Hepatocyte (in vitro differentiated cells): ENCODE data around the gene SIGLEC5. TPM values are rescaled to one million over a fixed set of nuclear protein-coding genes. Genes with fewer than 3 reads are reported as not detected.

Experiments
- DNase-seq: peaks from one replicate; pipeline ENCODE4 v3.0.0-alpha.2; 2016; ENCODE audit warnings: low spot score
- H2AFZ ChIP-seq: fragments of 200-600 bp; sonication (generic); 2 replicates; pipeline ENCODE4 v1.6.0; 2016; ENCODE audit warnings: antibody characterized with exemption, mild to moderate bottlenecking
- H3K27ac ChIP-seq: fragments of 200-600 bp; sonication (generic); 2 replicates; pipeline ENCODE4 v1.5.1; 2016; ENCODE audit warnings: mild to moderate bottlenecking
- H3K27me3 ChIP-seq: fragments of 200-600 bp; sonication (generic); 2 replicates; pipeline ENCODE4 v1.6.1; 2016
- H3K36me3 ChIP-seq: fragments of 200-600 bp; sonication (generic); replicated peaks from 2 replicates; pipeline ENCODE4 v1.5.1; 2016; ENCODE audit warnings: low read depth; ENCODE audit not compliant: insufficient read depth
- H3K4me1 ChIP-seq: fragments of 200-600 bp; sonication (generic); 2 replicates; pipeline ENCODE4 v1.5.1; 2016; ENCODE audit warnings: mild to moderate bottlenecking, moderate library complexity; ENCODE audit not compliant: insufficient read depth
- H3K4me2 ChIP-seq: fragments of 200-600 bp; sonication (generic); 2 replicates; pipeline ENCODE4 v1.6.0; 2016
- H3K4me3 ChIP-seq: fragments of 200-600 bp; sonication (generic); 2 replicates; pipeline ENCODE4 v1.5.1; 2016; ENCODE audit warnings: mild to moderate bottlenecking
- H3K79me2 ChIP-seq: fragments of 200-600 bp; sonication (generic); 2 replicates; pipeline ENCODE4 v1.6.0; 2017; ENCODE audit warnings: mild to moderate bottlenecking
- H3K9me2 ChIP-seq: fragments of 200-600 bp; sonication (generic); replicated peaks from 2 replicates; pipeline ENCODE4 v1.6.0; 2017; ENCODE audit warnings: mild to moderate bottlenecking; ENCODE audit not compliant: insufficient read depth
- H3K9me3 ChIP-seq: fragments of 200-600 bp; sonication (generic); 2 replicates; pipeline ENCODE4 v1.5.1; 2016; ENCODE audit warnings: low read depth, mild to moderate bottlenecking
- H4K20me1 ChIP-seq: fragments of 200-600 bp; sonication (generic); 2 replicates; pipeline ENCODE4 v1.6.0; 2016; ENCODE audit warnings: mild to moderate bottlenecking; ENCODE audit not compliant: insufficient read depth, poor library complexity, severe bottlenecking
- CTCF ChIP-seq: fragments of 200-600 bp; sonication (generic); IDR thresholded peaks from 2 replicates; pipeline ENCODE4 v1.5.1; 2016; ENCODE audit warnings: antibody characterized with exemption, mild to moderate bottlenecking; ENCODE audit not compliant: poor library complexity
- EZH2 ChIP-seq: fragments of 200-600 bp; sonication (generic); IDR thresholded peaks from 2 replicates; pipeline ENCODE4 v1.6.1; 2016; ENCODE audit warnings: antibody characterized with exemption, mild to moderate bottlenecking, borderline replicate concordance
- EZH2phosphoT487 ChIP-seq: fragments of 200-600 bp; sonication (generic); IDR thresholded peaks from one replicate; pipeline ENCODE4 v1.6.1; 2018; ENCODE audit warnings: antibody characterized with exemption, mild to moderate bottlenecking, low read depth, moderate library complexity; ENCODE audit not compliant: unreplicated experiment, severe bottlenecking
- WGBS: methylation state at CpG from one replicate; pipeline ENCODE4 v1.1.6; 2016; ENCODE audit warnings: low lambda C conversion rate; ENCODE audit errors: missing lambda C conversion rate; 5-methylcytosine and 5-hydroxymethylcytosine counted together
- polyA plus RNA-seq: library from polyadenylated mRNA; unstranded; fragments of >200 nt; fragmentation: Nextera tagmentation; extraction: Ambion mirVana; gene quantifications from 2 replicates; pipeline ENCODE4 v1.2.1, GENCODE V29; 2016
- total RNA-seq: library from RNA; depleted of rRNA; stranded (reverse); fragments of >200 nt; gene quantifications from 2 replicates; pipeline ENCODE4 v1.2.3, GENCODE V29; 2014

The SIGLEC5 gene
- total and polyA plus RNA-seq, 2 experiments from 2014 or later = not detected

GRCh38 chr19:51664997-51665396, 34.8 kb upstream of the SIGLEC5 start:
- 66% methylated on average over 3 of the region's 3 CpGs for WGBS

GRCh38 chr19:51664131-51664530, 33.9 kb upstream of the SIGLEC5 start:
- Histone ChIP-seq H3K27me3 (peaks cover 8% of the 10 kb centered on the region), H2AFZ (no peak overlapping the region), H4K20me1 (no peaks in the 10 kb centered on the region), H3K27ac (no peak overlapping the region), H3K36me3 (no peaks in the 10 kb centered on the region), H3K79me2 (no peaks in the 10 kb centered on the region), H3K9me3 (no peaks in the 10 kb centered on the region), H3K4me3 (no peak overlapping the region), H3K9me2 (no peaks in the 10 kb centered on the region), H3K4me2 (no peak overlapping the region), H3K4me1 (no peaks in the 10 kb centered on the region)
- TF ChIP-seq EZH2 (no peak), CTCF (no peak)
- DNase-seq = no peak
- 4% methylated on average over 1 of the region's 1 CpG for WGBS

More at GRCh38 chr19:51664997-51665396, 34.8 kb upstream of the SIGLEC5 start:
- H3K4me1 ChIP-seq = no peaks in the 10 kb centered on the region
- H4K20me1 ChIP-seq = no peaks in the 10 kb centered on the region
- no peak overlapping the region for H3K4me2 ChIP-seq
- DNase-seq = no peak
- peaks cover 8% of the 10 kb centered on the region for H3K27me3 ChIP-seq
- H2AFZ ChIP-seq = no peak overlapping the region
- no peaks in the 10 kb centered on the region for H3K9me3 ChIP-seq
- no peaks in the 10 kb centered on the region for H3K36me3 ChIP-seq
- H3K27ac ChIP-seq = no peak overlapping the region
- no peaks in the 10 kb centered on the region for H3K79me2 ChIP-seq
- no peaks in the 10 kb centered on the region for H3K9me2 ChIP-seq
- TF ChIP-seq EZH2 = no peak
- no peak for TF ChIP-seq EZH2phosphoT487
- TF ChIP-seq CTCF = no peak
- no peak overlapping the region for H3K4me3 ChIP-seq

GRCh38 chr19:51663650-51664049, 33.4 kb upstream of the SIGLEC5 start:
- Histone ChIP-seq H3K36me3 (no peaks in the 10 kb centered on the region), H3K79me2 (no peaks in the 10 kb centered on the region), H3K4me2 (no peak overlapping the region), H3K9me2 (no peaks in the 10 kb centered on the region), H3K9me3 (no peaks in the 10 kb centered on the region), H3K27me3 (peaks cover 8% of the 10 kb centered on the region), H3K4me3 (no peak overlapping the region), H2AFZ (no peak overlapping the region), H3K4me1 (no peaks in the 10 kb centered on the region), H4K20me1 (no peaks in the 10 kb centered on the region), H3K27ac (no peak overlapping the region)
- DNase-seq = no peak
- no peak for TF ChIP-seq EZH2
- no peak for TF ChIP-seq CTCF
- no peak for TF ChIP-seq EZH2phosphoT487
- 46% methylated on average over 3 of the region's 3 CpGs for WGBS
